Measurements from ENCODE around the gene DPAGT1. TPM values are rescaled to one million over a fixed set of nuclear protein-coding genes. Genes with fewer than 3 reads are reported as not detected.

Gene DPAGT1
- total RNA-seq, 5 donors from 2014 or later (not counting 1 experiment from before 2014, with no cell fraction given) = 21.7 to 54.2 (median 43.9) TPM

DNA sequence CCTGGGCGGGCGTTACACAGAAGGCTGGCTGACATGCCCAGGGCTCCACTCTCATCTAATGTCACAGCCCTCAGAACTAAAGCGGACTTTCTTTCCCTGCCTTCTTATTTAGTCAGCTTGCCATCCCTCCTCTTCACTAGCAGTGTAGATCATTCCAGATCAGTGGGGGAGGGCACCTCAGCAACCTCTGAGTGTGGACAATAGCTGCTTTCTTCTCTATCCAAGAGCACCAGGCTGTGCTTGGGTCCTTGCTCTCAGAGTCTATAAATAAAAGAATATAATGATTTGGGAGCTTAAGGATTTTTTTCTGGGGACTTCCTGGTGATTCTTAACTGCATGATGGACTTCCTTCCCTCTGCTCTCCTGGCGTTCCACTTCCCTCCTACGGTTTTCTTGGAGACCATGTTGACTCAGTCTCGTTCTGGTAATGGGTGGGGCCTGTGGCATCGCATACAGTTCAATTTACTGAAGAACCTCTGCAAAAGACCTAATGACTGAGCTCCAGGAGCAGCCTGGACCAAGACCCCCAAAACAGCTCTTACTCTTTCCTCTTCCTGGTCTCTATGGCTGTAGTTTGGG lies 19.9 kb downstream of the DPAGT1 start:
- ATAC-seq (replicated peaks in 1 of 4) = no peak
- Mint-ChIP-seq H3K36me3 (peaks cover 40% of the 10 kb centered on the region), H3K4me3 (no peak overlapping the region), H3K27me3 (no peaks in the 10 kb centered on the region), H3K9me3 (no peaks in the 10 kb centered on the region), H3K4me1 (peaks cover 7 to 14% (median 13%) of the 10 kb centered on the region in 3 donors), H3K27ac (peak overlapping the region in 1 of 2 donors; percentile 4)
- ChIA-PET CTCF (interaction anchor here in 1 of 2 donors (0.8 kb wide), 1 partner anchor 14 kb away, joined by 3 read pairs; the partner anchor contains the start of gene VPS11), POLR2A (interaction anchor here in 1 of 2 donors (0.6 to 0.7 kb wide), 3 partner anchors 13 to 24 kb away, joined by 3 read pairs; partner anchors contain the start of gene VPS11)
- DNase-seq = no peak
- H3K27ac ChIP-seq (ENCODE audit: low read length) = no peak overlapping the region
- H3K4me3 ChIP-seq (ENCODE audit: control insufficient read depth in 1 of 2, extremely low read depth in 1 of 2, low read length in 1 of 2) = no peak overlapping the region
- 100% methylated on average over 3 of the region's 7 CpGs for WGBS (ENCODE audit: insufficient coverage)
- no peaks in the 10 kb centered on the region for H3K27me3 ChIP-seq (replicated peaks in 1 of 2; ENCODE audit: control insufficient read depth in 2 of 2, extremely low read depth in 1 of 2, insufficient read depth in 2 of 2, low read length in 1 of 2)
- H3K4me1 ChIP-seq (ENCODE audit: control insufficient read depth in 1 of 2, extremely low read depth in 1 of 2, insufficient read depth in 2 of 2, low read length in 2 of 2) = peaks cover 3 to 24% of the 10 kb centered on the region in 2 experiments
- peaks cover 21 to 56% of the 10 kb centered on the region in 2 donors for H3K36me3 ChIP-seq (ENCODE audit: control insufficient read depth in 2 of 2, extremely low read depth in 1 of 2, insufficient read depth in 1 of 2, low read length in 1 of 2)
- no peaks in the 10 kb centered on the region for H3K9me3 ChIP-seq

DNA sequence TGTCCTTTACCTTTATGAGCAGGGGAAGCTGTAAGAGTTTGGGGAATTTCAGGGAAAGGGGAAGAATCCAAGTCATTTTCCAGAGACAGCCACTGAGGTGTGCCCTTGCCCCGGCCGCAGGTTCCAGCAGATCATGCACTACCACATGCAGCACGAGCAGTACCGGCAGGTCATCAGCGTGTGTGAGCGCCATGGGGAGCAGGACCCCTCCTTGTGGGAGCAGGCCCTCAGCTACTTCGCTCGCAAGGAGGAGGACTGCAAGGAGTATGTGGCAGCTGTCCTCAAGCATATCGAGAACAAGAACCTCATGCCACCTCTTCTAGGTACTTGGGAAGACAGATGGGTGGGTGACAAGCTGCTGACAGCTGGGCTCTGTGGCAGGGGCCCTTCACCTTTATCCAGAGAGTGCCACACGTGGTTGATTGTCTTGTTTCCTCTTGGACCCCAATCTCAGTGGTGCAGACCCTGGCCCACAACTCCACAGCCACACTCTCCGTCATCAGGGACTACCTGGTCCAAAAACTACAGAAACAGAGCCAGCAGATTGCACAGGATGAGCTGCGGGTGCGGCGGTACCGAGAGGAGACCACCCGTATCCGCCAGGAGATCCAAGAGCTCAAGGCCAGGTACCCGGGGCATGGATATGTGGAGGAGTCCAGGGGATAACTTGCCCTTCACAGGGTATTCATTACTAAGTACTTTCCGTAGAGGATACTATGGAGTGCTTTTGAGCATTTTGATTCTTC lies 22.8 kb downstream of the DPAGT1 start:
- Histone ChIP-seq H3K36me3 (ENCODE audit: control insufficient read depth in 2 of 2, extremely low read depth in 1 of 2, insufficient read depth in 1 of 2, low read length in 1 of 2) (peaks cover 27 to 73% of the 10 kb centered on the region in 2 donors), H3K4me1 (ENCODE audit: control insufficient read depth in 1 of 2, extremely low read depth in 1 of 2, insufficient read depth in 2 of 2, low read length in 2 of 2) (no peaks in the 10 kb centered on the region), H3K9me3 (no peaks in the 10 kb centered on the region), H3K27ac (ENCODE audit: low read length) (no peak overlapping the region), H3K27me3 (replicated peaks in 1 of 2; ENCODE audit: control insufficient read depth in 2 of 2, extremely low read depth in 1 of 2, insufficient read depth in 2 of 2, low read length in 1 of 2) (no peaks in the 10 kb centered on the region), H3K4me3 (ENCODE audit: control insufficient read depth in 1 of 2, extremely low read depth in 1 of 2, low read length in 1 of 2) (no peak overlapping the region)
- Mint-ChIP-seq H3K27me3 (no peaks in the 10 kb centered on the region), H3K4me3 (no peak overlapping the region), H3K9me3 (no peaks in the 10 kb centered on the region), H3K36me3 (peaks cover 44% of the 10 kb centered on the region), H3K4me1 (no peaks in the 10 kb centered on the region), H3K27ac (no peak overlapping the region)
- DNase-seq (no peak), ATAC-seq (replicated peaks in 1 of 4) (no peak)
- POLR2A ChIA-PET = interaction anchor here in 1 of 2 donors (0.5 kb wide), 1 partner anchor 63 kb away, joined by 3 read pairs; no protein-coding TSS in a partner anchor
- CTCF ChIA-PET = interaction anchor here (0.5 to 0.7 kb wide), 2 partner anchors 17 to 147 kb away, joined by 3 to 6 read pairs; no protein-coding TSS in a partner anchor
- 98% methylated on average over 16 of the region's 19 CpGs for WGBS (ENCODE audit: insufficient coverage)

DNA sequence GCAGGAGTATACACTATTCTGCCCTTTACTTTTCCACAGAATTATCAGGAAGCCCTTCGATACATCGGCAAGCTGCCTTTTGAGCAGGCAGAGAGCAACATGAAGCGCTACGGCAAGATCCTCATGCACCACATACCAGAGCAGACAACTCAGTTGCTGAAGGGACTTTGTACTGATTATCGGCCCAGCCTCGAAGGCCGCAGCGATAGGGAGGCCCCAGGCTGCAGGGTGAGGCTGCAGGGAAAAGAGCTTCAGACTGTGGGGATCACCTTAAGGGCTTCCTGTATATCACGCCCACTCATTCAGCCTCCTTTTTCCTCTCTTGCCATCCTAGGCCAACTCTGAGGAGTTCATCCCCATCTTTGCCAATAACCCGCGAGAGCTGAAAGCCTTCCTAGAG lies 23.8 kb downstream of the DPAGT1 start:
- H3K4me1 ChIP-seq (ENCODE audit: control insufficient read depth in 1 of 2, extremely low read depth in 1 of 2, insufficient read depth in 2 of 2, low read length in 2 of 2) = no peaks in the 10 kb centered on the region
- H3K27me3 ChIP-seq (replicated peaks in 1 of 2; ENCODE audit: control insufficient read depth in 2 of 2, extremely low read depth in 1 of 2, insufficient read depth in 2 of 2, low read length in 1 of 2) = no peaks in the 10 kb centered on the region
- ChIA-PET CTCF (interaction anchor here in 1 of 2 donors (0.7 kb wide), 1 partner anchor 148 kb away, joined by 3 read pairs; no protein-coding TSS in a partner anchor), POLR2A (interaction anchor here in 1 of 2 donors (0.5 kb wide), 1 partner anchor 205 kb away, joined by 4 read pairs; no protein-coding TSS in a partner anchor)
- DNase-seq = no peak
- H3K27ac ChIP-seq (ENCODE audit: low read length) = no peak overlapping the region
- 96% methylated on average over 7 of the region's 11 CpGs for WGBS (ENCODE audit: insufficient coverage)
- H3K4me3 ChIP-seq (ENCODE audit: control insufficient read depth in 1 of 2, extremely low read depth in 1 of 2, low read length in 1 of 2) = no peak overlapping the region
- Mint-ChIP-seq H3K9me3 (no peaks in the 10 kb centered on the region), H3K27me3 (no peaks in the 10 kb centered on the region), H3K4me3 (no peak overlapping the region), H3K4me1 (peaks cover 1 to 3% (median 2%) of the 10 kb centered on the region in 3 donors), H3K27ac (no peak overlapping the region), H3K36me3 (peaks cover 51% of the 10 kb centered on the region)
- no peak for ATAC-seq (replicated peaks in 1 of 4)
- H3K36me3 ChIP-seq (ENCODE audit: control insufficient read depth in 2 of 2, extremely low read depth in 1 of 2, insufficient read depth in 1 of 2, low read length in 1 of 2) = peaks cover 33 to 83% of the 10 kb centered on the region in 2 donors
- H3K9me3 ChIP-seq = no peaks in the 10 kb centered on the region

DNA sequence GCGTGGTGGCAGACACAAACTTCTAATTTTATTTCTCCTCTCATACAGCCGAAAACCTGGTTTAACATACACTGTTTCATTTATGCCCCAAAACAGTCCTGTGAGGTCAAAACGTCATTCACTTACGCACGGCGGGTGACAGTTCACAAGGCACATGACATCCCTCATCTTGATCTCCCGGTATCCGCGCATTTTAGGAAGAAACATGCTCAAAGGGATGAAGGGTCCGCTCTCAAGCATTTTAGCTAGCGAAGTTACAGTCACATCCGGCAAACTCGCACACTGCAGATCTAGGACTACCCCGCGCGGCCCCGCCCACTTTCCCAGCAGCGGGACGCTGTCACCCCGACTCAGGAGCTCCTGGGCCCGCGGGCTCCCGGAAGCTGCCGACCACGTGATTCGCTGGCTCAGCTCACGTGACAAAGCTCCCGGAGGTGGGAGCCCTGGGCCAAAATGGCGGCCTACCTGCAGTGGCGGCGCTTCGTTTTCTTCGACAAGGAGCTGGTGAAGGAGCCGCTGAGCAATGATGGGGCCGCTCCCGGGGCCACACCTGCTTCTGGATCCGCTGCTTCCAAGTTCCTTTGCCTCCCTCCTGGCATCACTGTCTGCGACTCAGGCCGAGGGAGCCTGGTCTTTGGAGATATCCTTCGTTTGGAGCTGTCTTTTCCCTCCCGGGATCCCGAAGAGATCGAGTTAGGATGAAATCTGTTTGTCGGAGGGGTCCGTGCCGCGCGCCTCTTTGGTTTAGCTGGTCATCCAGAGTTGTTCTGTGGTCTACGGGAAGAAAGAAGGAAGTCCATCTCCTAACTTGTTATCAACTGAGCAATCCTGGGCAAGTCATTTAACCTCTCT lies 34.1 kb downstream of the DPAGT1 start, which contains the start of gene VPS11:
Gene VPS11 (plus strand): TSS at position 448 of the 852 bp plus-strand sequence. CDS start 6 bp downstream, at position 454.
- no peaks in the 10 kb centered on the region for H3K9me3 Mint-ChIP-seq
- WGBS (ENCODE audit: insufficient coverage) = under 1% methylated on average over 38 of the region's 49 CpGs
- H3K27ac ChIP-seq (ENCODE audit: low read length) = peak within 1 kb of the TSS; percentile 94
- POLR2A ChIA-PET = interaction anchor here (0.5 to 2.5 kb wide), 18 partner anchors 10 to 657 kb away, joined by 3 to 17 read pairs (median 8); partner anchors contain the start of genes C2CD2L (in 1 of the 2), DPAGT1 (in 1 of the 2), HINFP (in 1 of the 2) and HMBS (in 1 of the 2)
- H3K27me3 Mint-ChIP-seq = no peaks in the 10 kb centered on the region
- no peaks in the 10 kb centered on the region for H3K27me3 ChIP-seq (replicated peaks in 1 of 2; ENCODE audit: control insufficient read depth in 2 of 2, extremely low read depth in 1 of 2, insufficient read depth in 2 of 2, low read length in 1 of 2)
- H3K4me3 ChIP-seq (ENCODE audit: control insufficient read depth in 1 of 2, extremely low read depth in 1 of 2, low read length in 1 of 2) = peak within 1 kb of the TSS; percentile 61 to 94
- CTCF ChIA-PET = interaction anchor here (0.7 to 3.0 kb wide), 18 partner anchors 11 to 254 kb away, joined by 3 to 37 read pairs (median 5); partner anchors contain the start of genes DPAGT1 (in 2 of the 2), C2CD2L (in 1 of the 2), CBL (in 1 of the 2) and CENATAC (in 1 of the 2)
- H3K4me3 Mint-ChIP-seq = peak within 1 kb of the TSS; percentile 94 to 97 (median 96)
- peak; percentile 89 to 100 (median 98) for DNase-seq
- H3K27ac Mint-ChIP-seq = peak within 1 kb of the TSS; percentile 96 to 99
- H3K4me1 Mint-ChIP-seq = peaks cover 44 to 55% (median 48%) of the 10 kb centered on the region in 3 donors
- peaks cover 23% of the 10 kb centered on the region for H3K36me3 Mint-ChIP-seq
- H3K9me3 ChIP-seq = no peaks in the 10 kb centered on the region
- ATAC-seq (replicated peaks in 1 of 4) = peak; percentile 92 to 99 (median 98)
- peaks cover 12 to 29% of the 10 kb centered on the region in 2 donors for H3K36me3 ChIP-seq (ENCODE audit: control insufficient read depth in 2 of 2, extremely low read depth in 1 of 2, insufficient read depth in 1 of 2, low read length in 1 of 2)
- peaks cover 16 to 33% of the 10 kb centered on the region in 2 experiments for H3K4me1 ChIP-seq (ENCODE audit: control insufficient read depth in 1 of 2, extremely low read depth in 1 of 2, insufficient read depth in 2 of 2, low read length in 2 of 2)

DNA sequence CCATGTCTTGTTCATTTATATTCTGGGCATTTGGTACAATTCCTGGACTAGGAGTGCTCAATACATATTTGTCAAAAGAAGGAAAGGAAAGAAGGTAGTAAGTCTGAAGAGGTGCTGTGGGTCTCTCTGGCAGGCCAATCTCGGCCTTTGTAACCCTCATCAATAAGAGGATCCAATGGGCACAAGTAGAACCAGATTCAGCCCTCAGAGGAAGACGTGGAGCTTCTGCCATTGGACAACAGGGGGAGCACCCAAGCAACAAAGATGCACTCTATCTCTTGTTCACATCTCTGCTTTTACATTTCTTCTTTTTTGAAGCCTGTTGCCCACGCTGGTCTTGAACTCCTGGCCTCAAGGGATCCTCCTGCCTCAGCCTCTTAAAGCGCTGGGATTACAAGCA lies 36.3 kb downstream of the DPAGT1 start:
- CTCF ChIA-PET = interaction anchor here in 1 of 2 donors (1.0 kb wide), 1 partner anchor 141 kb away, joined by 4 read pairs; the partner anchor contains the start of gene CBL

More for the DNA sequence above, 36.3 kb downstream of the DPAGT1 start:
- POLR2A ChIA-PET = interaction anchor here in 1 of 2 donors (1.0 kb wide), 1 partner anchor 37 kb away, joined by 3 read pairs; no protein-coding TSS in a partner anchor
- peaks cover 6 to 9% of the 10 kb centered on the region in 2 donors for H3K36me3 ChIP-seq (ENCODE audit: control insufficient read depth in 2 of 2, extremely low read depth in 1 of 2, insufficient read depth in 1 of 2, low read length in 1 of 2)
- no peaks in the 10 kb centered on the region for H3K9me3 ChIP-seq
- peak in 32 of 35 experiments; percentile 2 to 70 (median 36) for DNase-seq
- Mint-ChIP-seq H3K27me3 (no peaks in the 10 kb centered on the region), H3K4me3 (peak overlapping the region; percentile 28 to 97 (median 96)), H3K27ac (peak overlapping the region; percentile 60 to 77), H3K4me1 (peaks cover 41 to 53% (median 44%) of the 10 kb centered on the region in 3 donors), H3K9me3 (no peaks in the 10 kb centered on the region), H3K36me3 (peaks cover 12% of the 10 kb centered on the region)
- peak overlapping the region; percentile 8 for H3K27ac ChIP-seq (ENCODE audit: low read length)
- H3K27me3 ChIP-seq (replicated peaks in 1 of 2; ENCODE audit: control insufficient read depth in 2 of 2, extremely low read depth in 1 of 2, insufficient read depth in 2 of 2, low read length in 1 of 2) = no peaks in the 10 kb centered on the region
- peaks cover 16 to 33% of the 10 kb centered on the region in 2 experiments for H3K4me1 ChIP-seq (ENCODE audit: control insufficient read depth in 1 of 2, extremely low read depth in 1 of 2, insufficient read depth in 2 of 2, low read length in 2 of 2)
- H3K4me3 ChIP-seq (ENCODE audit: control insufficient read depth in 1 of 2, extremely low read depth in 1 of 2, low read length in 1 of 2) = no peak overlapping the region
- WGBS (ENCODE audit: insufficient coverage) = 31% methylated on average over 2 of the region's 4 CpGs
- ATAC-seq (replicated peaks in 1 of 4) = no peak
